ENCODE results near the gene DNAAF9. TPM values are rescaled to one million over a fixed set of nuclear protein-coding genes. Genes with fewer than 3 reads are reported as not detected.

Gene DNAAF9
- total RNA-seq, 2 experiments from 2014 or later: 0.23 TPM; not detected in 1

GRCh38 chr20:3414122-3414521, 6.7 kb upstream of the DNAAF9 start:
- Histone ChIP-seq H3K36me3 (ENCODE audit: insufficient read depth, low read length) (no peaks in the 10 kb centered on the region), H3K4me3 (ENCODE audit: low read depth, low read length, poor library complexity, severe bottlenecking) (no peak overlapping the region), H4K20me1 (ENCODE audit: insufficient read depth, low read length) (no peaks in the 10 kb centered on the region), H3K9me3 (ENCODE audit: low read length) (no peaks in the 10 kb centered on the region), H3K9me2 (ENCODE audit: insufficient read depth, low read length) (no peaks in the 10 kb centered on the region), H2AFZ (ENCODE audit: low read length) (no peak overlapping the region), H3K27ac (ENCODE audit: low read depth, low read length, poor library complexity, severe bottlenecking) (no peak overlapping the region), H3K79me2 (ENCODE audit: insufficient read depth, low read depth, low read length) (no peaks in the 10 kb centered on the region), H3K4me1 (ENCODE audit: insufficient read depth, low read length, poor library complexity, severe bottlenecking) (no peaks in the 10 kb centered on the region), H3K4me2 (ENCODE audit: low read length) (no peak overlapping the region)
- ChIA-PET CTCF (ENCODE audit: unreplicated experiment) (no interaction called here), POLR2A (interaction anchor here (0.7 kb wide), 1 partner anchor 58 kb away, joined by 4 read pairs; no protein-coding TSS in a partner anchor)
- intact Hi-C loops (cut with micrococcal nuclease; ENCODE audit: unreplicated experiment): no loop called here
- no TSS peak for BruUV-seq (replicated peaks)
- DNase-seq (ENCODE audit: low spot score): no peak
- no peak for TF ChIP-seq CTCF (conservative IDR thresholded peaks at IDR 0.05; ENCODE audit: low read length)

GRCh38 chr20:3413393-3413889, 6.0 kb upstream of the DNAAF9 start:
- TF ChIP-seq EZH2phosphoT487 (IDR thresholded peaks at IDR 0.05; ENCODE audit: borderline replicate concordance, low read depth, low read length) (no peak), CTCF (conservative IDR thresholded peaks at IDR 0.05; ENCODE audit: low read length) (no peak)
- CTCF ChIA-PET (ENCODE audit: unreplicated experiment): no interaction called here

GRCh38 chr20:3412600-3413392, 5.3 kb upstream of the DNAAF9 start:
- H3K4me2 ChIP-seq (ENCODE audit: low read length): no peak overlapping the region
- BruUV-seq (replicated peaks): no TSS peak
- no peak overlapping the region for H3K27ac ChIP-seq (ENCODE audit: low read depth, low read length, poor library complexity, severe bottlenecking)
- H3K9me2 ChIP-seq (ENCODE audit: insufficient read depth, low read length): no peaks in the 10 kb centered on the region
- H3K36me3 ChIP-seq (ENCODE audit: insufficient read depth, low read length): no peaks in the 10 kb centered on the region
- intact Hi-C loops (cut with micrococcal nuclease; ENCODE audit: unreplicated experiment): no loop called here
- no peaks in the 10 kb centered on the region for H3K79me2 ChIP-seq (ENCODE audit: insufficient read depth, low read depth, low read length)
- H2AFZ ChIP-seq (ENCODE audit: low read length): no peak overlapping the region
- TF ChIP-seq EZH2phosphoT487 (IDR thresholded peaks at IDR 0.05; ENCODE audit: borderline replicate concordance, low read depth, low read length) (no peak), CTCF (conservative IDR thresholded peaks at IDR 0.05; ENCODE audit: low read length) (no peak)
- no peaks in the 10 kb centered on the region for H4K20me1 ChIP-seq (ENCODE audit: insufficient read depth, low read length)
- H3K4me1 ChIP-seq (ENCODE audit: insufficient read depth, low read length, poor library complexity, severe bottlenecking): no peaks in the 10 kb centered on the region
- H3K9me3 ChIP-seq (ENCODE audit: low read length): no peaks in the 10 kb centered on the region
- ChIA-PET CTCF (ENCODE audit: unreplicated experiment) (no interaction called here), POLR2A (interaction anchor here (0.6 to 0.7 kb wide), 2 partner anchors 46 to 60 kb away, joined by 3 read pairs; no protein-coding TSS in a partner anchor)
- H3K4me3 ChIP-seq (ENCODE audit: low read depth, low read length, poor library complexity, severe bottlenecking): no peak overlapping the region
- DNase-seq (ENCODE audit: low spot score): no peak

More at GRCh38 chr20:3413393-3413889, 6.0 kb upstream of the DNAAF9 start:
- Histone ChIP-seq H3K9me3 (ENCODE audit: low read length) (no peaks in the 10 kb centered on the region), H4K20me1 (ENCODE audit: insufficient read depth, low read length) (no peaks in the 10 kb centered on the region), H3K36me3 (ENCODE audit: insufficient read depth, low read length) (no peaks in the 10 kb centered on the region), H3K4me2 (ENCODE audit: low read length) (no peak overlapping the region), H3K4me1 (ENCODE audit: insufficient read depth, low read length, poor library complexity, severe bottlenecking) (no peaks in the 10 kb centered on the region), H3K27ac (ENCODE audit: low read depth, low read length, poor library complexity, severe bottlenecking) (no peak overlapping the region), H2AFZ (ENCODE audit: low read length) (no peak overlapping the region), H3K4me3 (ENCODE audit: low read depth, low read length, poor library complexity, severe bottlenecking) (no peak overlapping the region), H3K79me2 (ENCODE audit: insufficient read depth, low read depth, low read length) (no peaks in the 10 kb centered on the region), H3K9me2 (ENCODE audit: insufficient read depth, low read length) (no peaks in the 10 kb centered on the region)
- no peak for DNase-seq (ENCODE audit: low spot score)
- BruUV-seq (replicated peaks): no TSS peak
- POLR2A ChIA-PET: interaction anchor here (0.7 kb wide), 1 partner anchor 58 kb away, joined by 4 read pairs; no protein-coding TSS in a partner anchor
- intact Hi-C loops (cut with micrococcal nuclease; ENCODE audit: unreplicated experiment): no loop called here
